PC-9 (cell line): Measurements from ENCODE around the gene SLC2A9. TPM values are rescaled to one million over a fixed set of nuclear protein-coding genes. Genes with fewer than 3 reads are reported as not detected.

Source experiments
- BruUV-seq: library from RNA; stranded (reverse); fragments of 400-500 nt; replicated peaks from 2 replicates; lab custom pipeline; 2021; lab: Mats Ljungman, UMichigan
- CTCF ChIA-PET: fragments of 300-600 bp; sonication (Branson Sonifier 250); formaldehyde crosslinking; loops from one replicate; lab custom pipeline; 2022; ENCODE audit warnings: antibody characterized with exemption; lab: Charles Lee
- POLR2A ChIA-PET: fragments of 300-600 bp; sonication (Branson Sonifier 250); formaldehyde crosslinking; loops from one replicate; lab custom pipeline; 2022; ENCODE audit warnings: antibody characterized with exemption; ENCODE audit not compliant: unreplicated experiment; lab: Charles Lee
- DNase-seq, 2 experiments: peaks; one replicate each; pipeline versions ENCODE4 v3.0.0 to v3.0.0-alpha.2; 2015 to 2022; ENCODE audit warnings: mixed read lengths in 1 of 2
- H2AFZ ChIP-seq: fragments of 200-600 bp; sonication (generic); 2 replicates; pipeline ENCODE4 v1.8.1; 2017; ENCODE audit warnings: antibody characterized with exemption
- H3F3A ChIP-seq: fragments of 200-600 bp; sonication (generic); 2 replicates; pipeline ENCODE4 v1.8.1; 2017; ENCODE audit warnings: antibody characterized with exemption, mild to moderate bottlenecking, low read depth; ENCODE audit not compliant: insufficient read depth
- H3K27ac ChIP-seq: fragments of 200-600 bp; sonication (generic); 2 replicates; pipeline ENCODE4 v1.6.1; 2016; ENCODE audit warnings: mixed run types
- H3K27me3 ChIP-seq: fragments of 200-600 bp; sonication (generic); 2 replicates; pipeline ENCODE4 v1.6.1; 2016; ENCODE audit warnings: low read depth, mixed run types; ENCODE audit not compliant: insufficient read depth
- H3K36me3 ChIP-seq: fragments of 200-600 bp; sonication (generic); 2 replicates; pipeline ENCODE4 v1.6.1; 2016; ENCODE audit warnings: low read depth, mixed run types
- H3K4me1 ChIP-seq: fragments of 200-600 bp; sonication (generic); replicated peaks from 2 replicates; pipeline ENCODE4 v1.6.1; 2016; ENCODE audit warnings: mixed run types; ENCODE audit not compliant: insufficient read depth
- H3K4me2 ChIP-seq: fragments of 200-600 bp; sonication (generic); 2 replicates; pipeline ENCODE4 v1.6.1; 2017; ENCODE audit warnings: mixed run types
- H3K4me3 ChIP-seq: fragments of 200-600 bp; sonication (generic); 2 replicates; pipeline ENCODE4 v1.6.1; 2016; ENCODE audit warnings: mixed run types
- H3K79me2 ChIP-seq: fragments of 200-600 bp; sonication (generic); 2 replicates; pipeline ENCODE4 v1.6.1; 2017; ENCODE audit warnings: low read depth, mixed run types
- H3K9me2 ChIP-seq: fragments of 200-600 bp; sonication (generic); 2 replicates; pipeline ENCODE4 v1.8.1; 2017; ENCODE audit warnings: mild to moderate bottlenecking; ENCODE audit not compliant: insufficient read depth
- H3K9me3 ChIP-seq: fragments of 200-600 bp; sonication (generic); 2 replicates; pipeline ENCODE4 v1.8.1; 2016; ENCODE audit warnings: low read depth; ENCODE audit not compliant: insufficient read depth
- H4K20me1 ChIP-seq: fragments of 200-600 bp; sonication (generic); 2 replicates; pipeline ENCODE4 v1.8.1; 2017; ENCODE audit not compliant: insufficient read depth
- EZH2 ChIP-seq: fragments of 200-600 bp; sonication (generic); IDR thresholded peaks from 2 replicates; pipeline ENCODE4 v1.8.0; 2017; ENCODE audit warnings: antibody characterized with exemption, low read depth
- intact Hi-C: fragments of 100-400 bp; cut with micrococcal nuclease; formaldehyde crosslinking; loops from one replicate; pipeline ENCODE4 v1.10.0; 2022; ENCODE audit not compliant: unreplicated experiment
- total RNA-seq: library from RNA; stranded (reverse); gene quantifications from 2 replicates; pipeline ENCODE4 v1.2.3, GENCODE V29; 2021
- TF ChIP-seq, protein P1 (sequence below): fragments of 200-600 bp; sonication (generic); conservative IDR thresholded peaks from 2 replicates; pipeline ENCODE4 v1.6.1; 2017; ENCODE audit warnings: mixed run types, antibody characterized with exemption, mild to moderate bottlenecking, moderate library complexity

Gene SLC2A9
- total RNA-seq, 1 experiment from 2014 or later = 0.28 TPM

DNA sequence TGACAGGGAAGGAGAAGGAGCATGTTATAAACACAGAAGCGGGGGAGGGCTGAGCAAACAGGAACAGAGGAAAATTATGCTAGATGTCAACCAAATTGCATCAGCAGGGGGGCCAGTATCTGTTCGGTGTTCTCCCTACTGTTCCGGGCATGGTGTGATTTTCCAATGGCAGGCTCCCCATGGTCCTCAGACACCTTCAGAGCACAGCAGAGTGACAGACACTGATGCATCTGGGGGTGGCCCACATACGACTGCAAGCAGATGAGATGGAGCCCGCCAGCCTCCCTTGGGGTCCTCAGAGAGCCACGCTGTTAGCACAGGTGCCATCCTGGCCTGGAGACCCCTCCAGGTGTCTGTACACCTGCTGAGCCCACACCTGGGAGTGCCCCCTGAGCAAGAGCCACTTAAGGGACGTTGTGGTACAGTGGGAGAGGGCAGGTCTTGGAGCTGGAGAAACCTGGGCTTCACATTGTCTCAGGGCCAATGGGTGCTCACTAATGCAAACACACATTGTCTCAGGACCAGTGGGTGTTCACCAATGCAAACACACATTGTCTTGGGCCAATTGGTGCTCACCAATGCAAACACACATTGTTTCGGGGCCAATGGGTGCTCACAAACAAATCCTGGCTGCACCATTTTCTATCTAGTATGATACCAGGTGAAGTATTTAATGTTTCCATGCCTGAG is 95.4 kb downstream of the SLC2A9 start:
- no peaks in the 10 kb centered on the region for H3K9me3 ChIP-seq
- DNase-seq = no peak
- intact Hi-C loops = no loop called here
- H3K36me3 ChIP-seq = no peaks in the 10 kb centered on the region
- no peaks in the 10 kb centered on the region for H3F3A ChIP-seq
- H2AFZ ChIP-seq = no peak overlapping the region
- no peaks in the 10 kb centered on the region for H3K4me1 ChIP-seq
- no peak for TF ChIP-seq EZH2
- TF ChIP-seq, protein P1, sequence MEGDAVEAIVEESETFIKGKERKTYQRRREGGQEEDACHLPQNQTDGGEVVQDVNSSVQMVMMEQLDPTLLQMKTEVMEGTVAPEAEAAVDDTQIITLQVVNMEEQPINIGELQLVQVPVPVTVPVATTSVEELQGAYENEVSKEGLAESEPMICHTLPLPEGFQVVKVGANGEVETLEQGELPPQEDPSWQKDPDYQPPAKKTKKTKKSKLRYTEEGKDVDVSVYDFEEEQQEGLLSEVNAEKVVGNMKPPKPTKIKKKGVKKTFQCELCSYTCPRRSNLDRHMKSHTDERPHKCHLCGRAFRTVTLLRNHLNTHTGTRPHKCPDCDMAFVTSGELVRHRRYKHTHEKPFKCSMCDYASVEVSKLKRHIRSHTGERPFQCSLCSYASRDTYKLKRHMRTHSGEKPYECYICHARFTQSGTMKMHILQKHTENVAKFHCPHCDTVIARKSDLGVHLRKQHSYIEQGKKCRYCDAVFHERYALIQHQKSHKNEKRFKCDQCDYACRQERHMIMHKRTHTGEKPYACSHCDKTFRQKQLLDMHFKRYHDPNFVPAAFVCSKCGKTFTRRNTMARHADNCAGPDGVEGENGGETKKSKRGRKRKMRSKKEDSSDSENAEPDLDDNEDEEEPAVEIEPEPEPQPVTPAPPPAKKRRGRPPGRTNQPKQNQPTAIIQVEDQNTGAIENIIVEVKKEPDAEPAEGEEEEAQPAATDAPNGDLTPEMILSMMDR = no peak
- H4K20me1 ChIP-seq = no peaks in the 10 kb centered on the region
- no peak overlapping the region for H3K4me2 ChIP-seq
- no peaks in the 10 kb centered on the region for H3K9me2 ChIP-seq
- H3K4me3 ChIP-seq = no peak overlapping the region
- CTCF ChIA-PET = no interaction called here
- H3K27ac ChIP-seq = no peak overlapping the region
- POLR2A ChIA-PET = no interaction called here
- no peaks in the 10 kb centered on the region for H3K79me2 ChIP-seq
- no TSS peak for BruUV-seq
- no peaks in the 10 kb centered on the region; the same call in 1 of the 2 replicates for H3K27me3 ChIP-seq

DNA sequence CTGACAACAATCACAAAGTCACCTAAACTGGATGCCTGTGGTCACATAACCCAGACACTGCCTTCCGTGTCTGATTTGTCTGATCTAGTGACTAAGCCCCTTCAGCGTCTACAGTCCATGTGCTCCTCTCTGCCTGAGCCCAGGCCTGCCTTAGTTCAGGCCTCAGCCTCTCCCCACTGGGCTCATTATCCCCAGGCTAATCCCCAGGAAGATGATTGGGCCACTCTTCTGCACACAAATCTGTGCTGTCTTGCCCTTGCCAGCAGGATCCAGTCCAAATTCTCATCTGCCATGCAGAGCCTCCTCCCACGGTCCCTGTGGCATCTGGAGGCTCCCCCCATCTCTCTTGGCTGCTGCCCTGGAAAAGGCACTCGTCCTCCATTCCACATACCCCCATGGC is 96.5 kb downstream of the SLC2A9 start:
- no peaks in the 10 kb centered on the region for H4K20me1 ChIP-seq
- no peak overlapping the region for H3K4me2 ChIP-seq
- H3K4me1 ChIP-seq = no peaks in the 10 kb centered on the region
- TF ChIP-seq, protein P1 = no peak
- TF ChIP-seq EZH2 = no peak
- no peaks in the 10 kb centered on the region for H3F3A ChIP-seq
- no peaks in the 10 kb centered on the region for H3K79me2 ChIP-seq
- DNase-seq = peak; percentile 3 to 75
- H3K9me2 ChIP-seq = no peaks in the 10 kb centered on the region
- CTCF ChIA-PET = no interaction called here
- no peak overlapping the region for H3K27ac ChIP-seq
- no peaks in the 10 kb centered on the region for H3K36me3 ChIP-seq
- H3K27me3 ChIP-seq = no peaks in the 10 kb centered on the region
- intact Hi-C loops = loop anchor here (5.0 kb wide), 1 partner anchor 83 kb away; no protein-coding TSS in a partner anchor
- H2AFZ ChIP-seq = no peak overlapping the region
- no TSS peak for BruUV-seq
- POLR2A ChIA-PET = no interaction called here
- no peaks in the 10 kb centered on the region for H3K9me3 ChIP-seq
- no peak overlapping the region for H3K4me3 ChIP-seq

DNA sequence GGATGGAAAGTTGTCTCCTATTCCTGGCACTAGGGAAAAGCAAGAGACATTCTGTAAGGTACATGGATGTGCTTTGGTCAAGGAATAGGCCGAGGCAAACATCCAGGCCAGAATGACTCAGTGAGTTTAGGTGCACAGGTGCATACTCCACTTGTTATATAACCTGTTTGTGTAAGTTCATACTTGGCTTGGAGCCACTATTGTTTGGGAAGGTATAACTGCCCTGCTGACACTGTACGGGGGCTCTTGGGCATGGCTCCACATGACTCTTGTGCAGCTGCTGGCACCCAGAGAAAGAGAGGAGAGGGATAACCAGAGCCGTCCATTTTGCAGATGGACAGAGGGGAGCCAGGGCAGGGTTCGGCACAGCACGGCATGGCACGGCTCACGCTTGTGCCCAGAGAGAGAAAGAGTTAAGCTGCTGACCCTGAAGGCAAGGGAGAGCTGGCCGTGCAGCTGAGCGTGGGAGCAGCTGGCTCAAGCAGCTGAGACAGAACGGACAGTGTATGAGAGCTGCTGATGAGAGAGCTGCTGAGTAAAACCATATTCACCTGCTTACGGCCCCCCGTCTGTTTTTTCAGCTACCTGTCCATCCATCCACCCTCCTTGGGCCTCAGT is 98.0 kb downstream of the SLC2A9 start:
- ChIA-PET POLR2A (no interaction called here), CTCF (no interaction called here)
- no peaks in the 10 kb centered on the region for H4K20me1 ChIP-seq
- intact Hi-C loops = loop anchor here (5.0 kb wide), 1 partner anchor 84 kb away; no protein-coding TSS in a partner anchor
- H3K36me3 ChIP-seq = no peaks in the 10 kb centered on the region
- no peak for DNase-seq
- BruUV-seq = no TSS peak
- no peaks in the 10 kb centered on the region for H3K9me3 ChIP-seq
- no peaks in the 10 kb centered on the region for H3F3A ChIP-seq
- no peak overlapping the region for H3K4me2 ChIP-seq
- no peaks in the 10 kb centered on the region for H3K27me3 ChIP-seq
- H3K4me3 ChIP-seq = no peak overlapping the region
- H2AFZ ChIP-seq = no peak overlapping the region
- no peak for TF ChIP-seq EZH2
- TF ChIP-seq, protein P1 = no peak
- no peak overlapping the region for H3K27ac ChIP-seq
- H3K4me1 ChIP-seq = no peaks in the 10 kb centered on the region
- H3K9me2 ChIP-seq = no peaks in the 10 kb centered on the region
- no peaks in the 10 kb centered on the region for H3K79me2 ChIP-seq
